Tibial nerve (tissue), 4 donors: ENCODE data around the gene STK25. TPM values are rescaled to one million over a fixed set of nuclear protein-coding genes. Genes with fewer than 3 reads are reported as not detected.

Experiments used
- DNase-seq, 2 donors: peaks; one replicate each; pipeline ENCODE4 v3.0.0-alpha.2; 2019; ENCODE audit warnings: low spot score in 2 of 2
- H3K27ac ChIP-seq, 4 donors: fragments of 200-600 bp; sonication (generic) in 3 of 4; one replicate each; pipeline ENCODE4 v1.5.1; 2017 to 2019; ENCODE audit warnings: mild to moderate bottlenecking in 1 of 4
- H3K27me3 ChIP-seq, 2 donors: fragments of 200-600 bp; sonication (generic) in 1 of 2; one replicate each; pipeline versions ENCODE4 v1.5.1 to v1.6.0; 2017 to 2019
- H3K36me3 ChIP-seq, 3 donors: fragments of 200-600 bp; sonication (generic); one replicate each; pipeline ENCODE4 v1.5.1; 2018 to 2019
- H3K4me1 ChIP-seq, 4 donors: fragments of 200-600 bp; sonication (generic) in 3 of 4; one replicate each; pipeline ENCODE4 v1.5.1; 2017 to 2019
- H3K4me3 ChIP-seq, 4 donors: fragments of 200-600 bp; sonication (generic) in 3 of 4; one replicate each; pipeline ENCODE4 v1.5.1; 2017 to 2019; ENCODE audit warnings: mild to moderate bottlenecking in 1 of 4, moderate library complexity in 1 of 4
- H3K9me3 ChIP-seq, 4 donors: fragments of 200-600 bp; sonication (generic) in 3 of 4; one replicate each; pipeline ENCODE4 v1.5.1; 2017 to 2019
- CTCF ChIP-seq, 5 experiments: fragments of 200-600 bp in 3 of 5; fragments of 450-650 bp in 2 of 5; sonication (generic) in 3 of 5; IDR thresholded peaks; one replicate each; pipeline ENCODE4 v1.5.1; 2016 to 2019; ENCODE audit warnings: antibody characterized with exemption in 5 of 5, mild to moderate bottlenecking in 3 of 5, moderate library complexity in 2 of 5
- EP300 ChIP-seq, 2 donors: sonication (generic); formaldehyde crosslinking; IDR thresholded peaks; one replicate each; pipeline ENCODE4 v1.6.1; 2017; ENCODE audit warnings: antibody characterized with exemption in 2 of 2, mild to moderate bottlenecking in 1 of 2
- POLR2A ChIP-seq, 2 donors: fragments of 450-650 bp; IDR thresholded peaks; one replicate each; pipeline ENCODE4 v1.6.1; 2017; ENCODE audit warnings: antibody characterized with exemption in 2 of 2, mild to moderate bottlenecking in 2 of 2, moderate library complexity in 2 of 2
- WGBS, 2 donors: methylation state at CpG; one replicate each; pipeline ENCODE4 v1.1.5; 2018; 5-methylcytosine and 5-hydroxymethylcytosine counted together
- total RNA-seq, 4 donors: library from RNA; depleted of rRNA; stranded (reverse); fragments of >200 nt; gene quantifications; one replicate each; pipeline ENCODE4 v1.1.0, GENCODE V29; 2016

The STK25 gene
- total RNA-seq, 4 donors from 2014 or later = 234 to 301 (median 275) TPM

- H3K9me3 ChIP-seq = peaks cover 0 to 7% (median 0%) of the 10 kb centered on the region in 4 donors
- TF ChIP-seq EP300 (IDR thresholded peaks at IDR 0.05) = no peak
- TF ChIP-seq CTCF (IDR thresholded peaks at IDR 0.05) = no peak
- H3K27me3 ChIP-seq = peaks cover 0 to 49% of the 10 kb centered on the region in 2 donors
- no peaks in the 10 kb centered on the region for H3K36me3 ChIP-seq
- no peak for DNase-seq
- H3K4me1 ChIP-seq = peaks cover 0 to 12% (median 0%) of the 10 kb centered on the region in 4 donors
- no peak overlapping the region for H3K27ac ChIP-seq
- H3K4me3 ChIP-seq = no peak overlapping the region
- WGBS, 2 donors = 83% methylated on average over 16 to 21 of the region's 21 CpGs
Measured at GRCh38 chr2:241550616-241551580, 42.5 kb upstream of the STK25 start.

- 87 to 89% methylated on average over 3 of the region's 3 CpGs for WGBS, 2 donors
- TF ChIP-seq POLR2A (IDR thresholded peaks at IDR 0.05) (no peak), CTCF (IDR thresholded peaks at IDR 0.05) (no peak), EP300 (IDR thresholded peaks at IDR 0.05) (no peak)
- Histone ChIP-seq H3K27ac (no peak overlapping the region), H3K36me3 (no peaks in the 10 kb centered on the region), H3K4me1 (peaks cover 0 to 12% (median 0%) of the 10 kb centered on the region in 4 donors), H3K27me3 (peaks cover 0 to 58% of the 10 kb centered on the region in 2 donors), H3K4me3 (no peak overlapping the region), H3K9me3 (no peaks in the 10 kb centered on the region)
- no peak for DNase-seq
Measured at GRCh38 chr2:241548451-241548835, 40.1 kb upstream of the STK25 start.

GRCh38 chr2:241547781-241548450 lies 39.5 kb upstream of the STK25 start:
- WGBS, 2 donors = 90% methylated on average over 16 of the region's 16 CpGs
- peaks cover 0 to 12% (median 0%) of the 10 kb centered on the region in 4 donors for H3K4me1 ChIP-seq
- no peaks in the 10 kb centered on the region for H3K36me3 ChIP-seq
- H3K4me3 ChIP-seq = no peak overlapping the region
- peaks cover 0 to 60% of the 10 kb centered on the region in 2 donors for H3K27me3 ChIP-seq
- TF ChIP-seq CTCF (IDR thresholded peaks at IDR 0.05) (no peak), EP300 (IDR thresholded peaks at IDR 0.05) (no peak), POLR2A (IDR thresholded peaks at IDR 0.05) (no peak)
- DNase-seq = no peak
- H3K9me3 ChIP-seq = no peaks in the 10 kb centered on the region
- no peak overlapping the region for H3K27ac ChIP-seq

GRCh38 chr2:241546771-241547498 lies 38.6 kb upstream of the STK25 start:
- DNase-seq = no peak
- TF ChIP-seq EP300 (IDR thresholded peaks at IDR 0.05) = no peak
- TF ChIP-seq CTCF (IDR thresholded peaks at IDR 0.05) = no peak
- TF ChIP-seq POLR2A (IDR thresholded peaks at IDR 0.05) = no peak
- Histone ChIP-seq H3K27me3 (peaks cover 0 to 65% of the 10 kb centered on the region in 2 donors), H3K9me3 (no peaks in the 10 kb centered on the region), H3K27ac (no peak overlapping the region), H3K4me1 (peaks cover 0 to 14% (median under 1%) of the 10 kb centered on the region in 4 donors), H3K4me3 (no peak overlapping the region), H3K36me3 (no peaks in the 10 kb centered on the region)
- 17 to 20% methylated on average over 25 of the region's 25 CpGs for WGBS, 2 donors
